ENCODE measurements around the gene EXOSC1.

EXOSC1 gene

DNA sequence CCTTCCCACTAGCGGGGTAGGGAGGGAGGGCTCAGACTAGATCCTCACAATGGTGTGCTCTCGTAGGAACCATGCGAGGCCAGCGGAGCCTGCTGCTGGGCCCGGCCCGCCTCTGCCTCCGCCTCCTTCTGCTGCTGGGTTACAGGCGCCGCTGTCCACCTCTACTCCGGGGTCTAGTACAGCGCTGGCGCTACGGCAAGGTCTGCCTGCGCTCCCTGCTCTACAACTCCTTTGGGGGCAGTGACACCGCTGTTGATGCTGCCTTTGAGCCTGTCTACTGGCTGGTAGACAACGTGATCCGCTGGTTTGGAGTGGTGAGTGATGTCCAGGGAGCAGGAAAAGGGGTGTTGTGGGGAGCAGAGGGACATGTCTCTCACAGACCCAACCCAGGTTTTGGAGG, 5.8 kb upstream of the EXOSC1 start:
- TF ChIP-seq, protein P1, sequence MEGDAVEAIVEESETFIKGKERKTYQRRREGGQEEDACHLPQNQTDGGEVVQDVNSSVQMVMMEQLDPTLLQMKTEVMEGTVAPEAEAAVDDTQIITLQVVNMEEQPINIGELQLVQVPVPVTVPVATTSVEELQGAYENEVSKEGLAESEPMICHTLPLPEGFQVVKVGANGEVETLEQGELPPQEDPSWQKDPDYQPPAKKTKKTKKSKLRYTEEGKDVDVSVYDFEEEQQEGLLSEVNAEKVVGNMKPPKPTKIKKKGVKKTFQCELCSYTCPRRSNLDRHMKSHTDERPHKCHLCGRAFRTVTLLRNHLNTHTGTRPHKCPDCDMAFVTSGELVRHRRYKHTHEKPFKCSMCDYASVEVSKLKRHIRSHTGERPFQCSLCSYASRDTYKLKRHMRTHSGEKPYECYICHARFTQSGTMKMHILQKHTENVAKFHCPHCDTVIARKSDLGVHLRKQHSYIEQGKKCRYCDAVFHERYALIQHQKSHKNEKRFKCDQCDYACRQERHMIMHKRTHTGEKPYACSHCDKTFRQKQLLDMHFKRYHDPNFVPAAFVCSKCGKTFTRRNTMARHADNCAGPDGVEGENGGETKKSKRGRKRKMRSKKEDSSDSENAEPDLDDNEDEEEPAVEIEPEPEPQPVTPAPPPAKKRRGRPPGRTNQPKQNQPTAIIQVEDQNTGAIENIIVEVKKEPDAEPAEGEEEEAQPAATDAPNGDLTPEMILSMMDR (IDR thresholded peaks at IDR 0.05; ENCODE audit: low read depth, low read length) = no peak
- DNase-seq (ENCODE audit: low read depth in 2 of 2) = no peak
- H3K4me3 ChIP-seq (replicated peaks in 1 of 2; ENCODE audit: low read depth in 2 of 2, low read length in 2 of 2) = no peak overlapping the region

DNA sequence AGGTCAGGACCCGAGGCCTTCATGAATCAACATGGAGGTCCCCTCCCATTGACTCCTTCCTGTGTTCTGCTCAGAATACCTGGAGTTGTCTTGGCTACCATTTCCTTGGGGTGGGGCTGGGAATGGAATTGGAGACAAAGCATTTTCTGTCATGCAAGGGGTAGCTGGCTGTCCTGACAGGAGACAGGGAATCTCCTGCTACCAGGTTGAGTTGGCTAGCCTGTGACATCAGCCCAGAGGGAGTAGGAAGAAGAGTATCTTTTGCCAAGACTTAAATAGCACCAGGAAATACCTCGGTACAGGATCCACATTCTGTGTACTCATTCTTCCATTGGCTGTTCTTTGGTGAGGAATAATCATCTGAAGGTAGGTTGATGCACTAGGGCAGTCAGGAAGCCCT, 5.0 kb upstream of the EXOSC1 start:
- TF ChIP-seq, protein P1 (IDR thresholded peaks at IDR 0.05; ENCODE audit: low read depth, low read length) = no peak
- peak in 1 of 2 donors; percentile 29 for DNase-seq (ENCODE audit: low read depth in 2 of 2)
- H3K4me3 ChIP-seq (replicated peaks in 1 of 2; ENCODE audit: low read depth in 2 of 2, low read length in 2 of 2) = no peak overlapping the region

DNA sequence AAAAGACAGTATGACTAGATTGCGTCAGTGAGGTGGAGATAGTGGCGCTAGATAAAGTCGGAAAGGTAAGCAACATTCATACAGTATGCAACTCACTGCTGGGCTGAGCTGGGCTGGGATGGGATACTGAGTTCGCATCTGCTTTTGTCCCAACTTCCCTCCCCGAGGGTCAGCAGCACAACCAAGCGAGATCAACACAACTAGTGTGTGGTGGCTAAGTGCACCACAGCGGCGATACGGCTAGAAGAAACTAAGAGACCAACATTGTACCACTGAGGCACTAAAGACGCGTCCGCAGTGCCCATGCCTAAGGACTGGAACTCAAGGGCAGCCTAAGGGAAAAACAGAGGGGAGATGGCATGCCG, 467 bp downstream of the EXOSC1 start:
- H3K4me3 ChIP-seq (replicated peaks in 1 of 2; ENCODE audit: low read depth in 2 of 2, low read length in 2 of 2) = peak overlapping the region; percentile 88 to 98
- TF ChIP-seq, protein P1 (IDR thresholded peaks at IDR 0.05; ENCODE audit: low read depth, low read length) = no peak
- no peak for DNase-seq (ENCODE audit: low read depth in 2 of 2)

DNA sequence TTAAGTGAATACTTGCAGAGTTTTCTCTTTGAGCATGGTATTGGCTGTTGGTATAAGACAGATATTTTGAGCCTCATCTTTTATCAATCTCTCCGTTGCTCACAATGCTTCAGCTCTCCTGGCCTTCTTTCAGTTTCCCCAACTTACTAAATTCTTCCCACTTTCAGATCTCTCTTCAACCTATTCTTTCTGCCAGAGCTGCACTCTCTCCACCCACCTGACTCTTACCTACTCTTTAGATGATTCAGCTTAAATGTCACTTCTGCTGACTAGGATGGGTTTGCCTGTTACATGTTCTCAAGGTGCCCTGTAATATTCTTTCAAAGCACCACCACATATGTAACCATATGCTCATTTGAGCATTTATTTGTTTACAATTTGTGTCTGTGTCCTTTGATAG, 1.6 kb downstream of the EXOSC1 start:
- no peak for DNase-seq (ENCODE audit: low read depth in 2 of 2)
- H3K4me3 ChIP-seq (replicated peaks in 1 of 2; ENCODE audit: low read depth in 2 of 2, low read length in 2 of 2) = no peak overlapping the region
- TF ChIP-seq, protein P1 (IDR thresholded peaks at IDR 0.05; ENCODE audit: low read depth, low read length) = no peak

DNA sequence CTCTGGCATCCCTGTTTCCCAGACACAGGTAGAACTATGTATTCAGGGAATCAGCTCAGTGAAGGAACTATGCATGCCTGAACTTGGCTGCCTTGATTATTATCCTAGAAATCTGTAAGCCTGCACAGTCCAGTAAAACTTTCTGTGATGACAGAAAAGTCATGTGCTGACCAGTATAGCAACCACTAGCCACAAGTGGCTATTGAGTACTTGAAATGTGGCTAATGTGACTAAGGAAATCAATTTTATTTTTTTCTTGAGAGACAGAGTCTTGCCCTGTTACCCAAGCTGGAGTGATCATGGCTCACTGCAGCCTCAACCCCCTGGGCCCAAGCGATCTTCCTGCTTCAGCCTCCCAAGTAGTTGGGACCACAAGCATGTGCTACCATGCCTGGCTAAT, 3.5 kb downstream of the EXOSC1 start:
- TF ChIP-seq, protein P1 (IDR thresholded peaks at IDR 0.05; ENCODE audit: low read depth, low read length) = no peak
- H3K4me3 ChIP-seq (replicated peaks in 1 of 2; ENCODE audit: low read depth in 2 of 2, low read length in 2 of 2) = no peak overlapping the region
- no peak for DNase-seq (ENCODE audit: low read depth in 2 of 2)

DNA sequence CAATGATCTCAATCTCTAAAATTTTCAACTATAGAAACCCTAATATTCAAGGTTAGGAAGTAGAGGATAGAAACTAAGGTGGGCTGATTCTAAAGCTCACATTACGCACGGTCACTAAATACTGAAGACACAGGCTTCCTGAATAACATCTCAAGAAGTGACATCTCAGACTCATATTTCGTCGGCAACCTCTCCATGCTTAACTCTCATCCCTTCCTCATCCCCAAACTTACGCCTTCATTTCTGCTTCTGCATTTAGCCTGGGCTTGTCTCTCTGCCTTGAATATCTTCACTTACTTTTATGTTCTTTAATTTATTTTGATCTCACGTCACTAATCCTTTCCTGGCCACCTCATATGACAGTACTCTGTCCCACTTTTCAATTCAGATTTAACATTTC, 10.6 kb downstream of the EXOSC1 start:
- DNase-seq (ENCODE audit: low read depth in 2 of 2) = no peak
- H3K4me3 ChIP-seq (replicated peaks in 1 of 2; ENCODE audit: low read depth in 2 of 2, low read length in 2 of 2) = no peak overlapping the region
- TF ChIP-seq, protein P1 (IDR thresholded peaks at IDR 0.05; ENCODE audit: low read depth, low read length) = no peak

DNA sequence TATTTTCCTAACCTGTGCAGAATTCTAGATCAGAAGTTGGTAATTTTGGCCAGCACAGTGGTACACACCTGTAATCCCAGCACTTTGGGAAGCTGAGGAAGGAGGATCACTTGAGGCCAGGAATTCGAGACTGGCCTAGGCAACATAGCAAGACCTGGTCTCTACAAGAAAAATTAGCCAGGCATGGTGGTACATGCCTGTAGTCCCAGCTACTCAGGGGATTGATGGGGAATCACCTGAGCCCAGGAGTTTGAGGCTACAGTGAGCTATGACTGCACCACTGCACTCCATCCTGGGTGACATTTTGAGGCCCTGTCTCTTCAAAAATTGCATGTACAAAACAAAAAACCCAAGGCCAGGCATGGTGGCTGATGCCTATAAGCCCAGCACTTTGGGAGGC, 11.2 kb downstream of the EXOSC1 start:
- TF ChIP-seq, protein P1 (IDR thresholded peaks at IDR 0.05; ENCODE audit: low read depth, low read length) = no peak
- DNase-seq (ENCODE audit: low read depth in 2 of 2) = no peak
- no peak overlapping the region for H3K4me3 ChIP-seq (replicated peaks in 1 of 2; ENCODE audit: low read depth in 2 of 2, low read length in 2 of 2)

Data from cardiac fibroblast (primary cell).